ENCODE measurements around the gene CFAP100.
A peak's percentile ranks its signal among the peaks of the same experiment; 100 is the strongest.

CFAP100 gene

GRCh38 chr3:126466886-126467610 is 72.3 kb downstream of the CFAP100 start:
- DNase-seq = no peak

- no peak for DNase-seq
These were observed 72.9 kb downstream of the CFAP100 start for GRCh38 chr3:126467611-126467955.

- DNase-seq = no peak
These were observed 73.6 kb downstream of the CFAP100 start for GRCh38 chr3:126468028-126468891.

- DNase-seq = no peak
These were observed 74.8 kb downstream of the CFAP100 start for GRCh38 chr3:126469479-126469878.

GRCh38 chr3:126472277-126473006 is 77.7 kb downstream of the CFAP100 start:
- peak; percentile 14 for DNase-seq

GRCh38 chr3:126473292-126474168 is 78.8 kb downstream of the CFAP100 start:
- no peak for DNase-seq

- DNase-seq = peak; percentile 23
These were observed 80.0 kb downstream of the CFAP100 start for GRCh38 chr3:126474498-126475412.

GRCh38 chr3:126475413-126476114 is 80.9 kb downstream of the CFAP100 start, which contains the start of gene ZXDC:
Gene ZXDC (minus strand): TSS chr3:126475891. CDS start chr3:126475865, 26 bp downstream.
- peak; percentile 85 for DNase-seq

- peak; percentile 71 for DNase-seq
These were observed 81.7 kb downstream of the CFAP100 start for GRCh38 chr3:126476166-126477060.

- DNase-seq = no peak
These were observed 82.3 kb downstream of the CFAP100 start for GRCh38 chr3:126477061-126477380.

GRCh38 chr3:126478581-126479310 is 84.0 kb downstream of the CFAP100 start:
- no peak for DNase-seq

GRCh38 chr3:126479642-126480041 is 84.9 kb downstream of the CFAP100 start:
- no peak for DNase-seq

- DNase-seq = no peak
These were observed 85.5 kb downstream of the CFAP100 start for GRCh38 chr3:126480206-126480605.

GRCh38 chr3:126480861-126481260 is 86.2 kb downstream of the CFAP100 start:
- DNase-seq = no peak

GRCh38 chr3:126481808-126482502 is 87.2 kb downstream of the CFAP100 start:
- no peak for DNase-seq

GRCh38 chr3:126482503-126483255 is 88.0 kb downstream of the CFAP100 start:
- no peak for DNase-seq

GRCh38 chr3:126483321-126483761 is 88.6 kb downstream of the CFAP100 start:
- no peak for DNase-seq
